HepG2 (cell line): ENCODE results near the gene PLD1. TPM values are rescaled to one million over a fixed set of nuclear protein-coding genes. Genes with fewer than 3 reads are reported as not detected.

Experiments used
- AGO1 ChIP-seq: fragments of 200-400 bp; formaldehyde crosslinking; IDR thresholded peaks from 2 replicates; pipeline ENCODE4 v1.6.1; 2017; ENCODE audit warnings: mild to moderate bottlenecking, low read depth, low read length, moderate library complexity; ENCODE audit not compliant: poor library complexity, severe bottlenecking
- ARID4A ChIP-seq: sonication (generic); formaldehyde crosslinking; IDR thresholded peaks from 2 replicates; pipeline ENCODE4 v1.5.0; 2020; ENCODE audit warnings: mild to moderate bottlenecking, missing genetic modification reagents, borderline replicate concordance
- CBX5 ChIP-seq: sonication (generic); formaldehyde crosslinking; IDR thresholded peaks from 2 replicates; pipeline ENCODE4 v1.4.0; 2020; ENCODE audit warnings: missing genetic modification reagents, borderline replicate concordance
- FOXP4 ChIP-seq: sonication (generic); formaldehyde crosslinking; IDR thresholded peaks from 2 replicates; pipeline ENCODE4 v1.4.0; 2020; ENCODE audit warnings: missing genetic modification reagents
- MXD1 ChIP-seq: sonication (generic); formaldehyde crosslinking; IDR thresholded peaks from 2 replicates; pipeline ENCODE4 v1.4.0; 2020; ENCODE audit warnings: mild to moderate bottlenecking, missing genetic modification reagents
- MZF1 ChIP-seq: sonication (generic); formaldehyde crosslinking; IDR thresholded peaks from 2 replicates; pipeline ENCODE4 v1.8.1; 2023; ENCODE audit warnings: mild to moderate bottlenecking, missing genetic modification reagents, borderline replicate concordance
- PBX2 ChIP-seq: IDR thresholded peaks from 2 replicates; pipeline ENCODE4 v1.6.1; 2016; ENCODE audit warnings: control low read depth
- PITX1 ChIP-seq: sonication (generic); formaldehyde crosslinking; IDR thresholded peaks from 2 replicates; pipeline ENCODE4 v1.5.1; 2020; ENCODE audit warnings: mild to moderate bottlenecking, missing genetic modification reagents
- PLSCR1 ChIP-seq: sonication (generic); formaldehyde crosslinking; IDR thresholded peaks from 2 replicates; pipeline ENCODE4 v1.5.0; 2020; ENCODE audit warnings: missing genetic modification reagents, mild to moderate bottlenecking, borderline replicate concordance
- PREB ChIP-seq: sonication (generic); formaldehyde crosslinking; IDR thresholded peaks from 2 replicates; pipeline ENCODE4 v1.4.0; 2020; ENCODE audit warnings: missing genetic modification reagents
- ZKSCAN8 ChIP-seq: IDR thresholded peaks from 2 replicates; pipeline ENCODE4 v1.6.1; 2016; ENCODE audit warnings: borderline replicate concordance, missing genetic modification reagents, missing compliant biosample characterization
- ZMYM2 ChIP-seq: sonication (generic); formaldehyde crosslinking; IDR thresholded peaks from 2 replicates; pipeline ENCODE4 v1.8.0; 2022; ENCODE audit warnings: mild to moderate bottlenecking, missing genetic modification reagents
- ZNF225 ChIP-seq: sonication (generic); formaldehyde crosslinking; IDR thresholded peaks from 2 replicates; pipeline ENCODE4 v1.4.0; 2020; ENCODE audit warnings: mild to moderate bottlenecking, missing genetic modification reagents
- ZNF616 ChIP-seq: sonication (generic); formaldehyde crosslinking; IDR thresholded peaks from 2 replicates; pipeline ENCODE4 v1.5.0; 2020; ENCODE audit warnings: low read depth, mild to moderate bottlenecking, missing genetic modification reagents
- ZNF629 ChIP-seq: sonication (generic); formaldehyde crosslinking; conservative IDR thresholded peaks from 2 replicates; pipeline ENCODE4 v1.5.0; 2020; ENCODE audit warnings: missing genetic modification reagents
- ZNF672 ChIP-seq: sonication (generic); formaldehyde crosslinking; IDR thresholded peaks from 2 replicates; pipeline ENCODE4 v1.8.1; 2022; ENCODE audit warnings: missing genetic modification reagents
- ZNF75D ChIP-seq: sonication (generic); formaldehyde crosslinking; IDR thresholded peaks from 2 replicates; pipeline ENCODE4 v1.8.1; 2023; ENCODE audit warnings: missing genetic modification reagents, mild to moderate bottlenecking, borderline replicate concordance
- ZNF781 ChIP-seq: sonication (generic); formaldehyde crosslinking; IDR thresholded peaks from 2 replicates; pipeline ENCODE4 v1.5.1; 2020; ENCODE audit warnings: borderline replicate concordance, mild to moderate bottlenecking, missing genetic modification reagents; ENCODE audit errors: not compliant biosample characterization
- polyA plus RNA-seq, 8 experiments: library from polyadenylated mRNA; depleted of rRNA in 3 of 8; stranded (reverse) in 7 of 8; unstranded in 1 of 8; fragments of >200 nt; fragmentation: Illumina TruSeq in 4 of 8; extraction: Trizol in 4 of 8; gene quantifications; 2 replicates each; pipeline versions ENCODE4 v1.2.1 to v1.2.3, GENCODE V29; 2011 to 2016; ENCODE audit warnings: low read depth in 4 of 8, missing spikeins in 1 of 8, mixed read lengths in 1 of 8; ENCODE audit not compliant: insufficient read depth in 1 of 8
- total RNA-seq, 5 experiments: library from RNA; depleted of rRNA; stranded (reverse); fragments of >200 nt; fragmentation: Illumina TruSeq; extraction: Trizol; gene quantifications; 2 replicates each; pipeline ENCODE4 v1.2.3, GENCODE V29; 2016; ENCODE audit warnings: low read depth in 1 of 5

PLD1 gene
- total and polyA plus RNA-seq, 2 of the 13 experiments (the other 11 are each of a cell fraction or from before 2014, with no cell fraction given) = 27.1 to 59.4 TPM

GRCh38 chr3:171806200-171807128 is 3.8 kb downstream of the PLD1 start (continued):
- TF ChIP-seq ZNF629 (CRISPR knock-in tag) (peak; percentile 8), CBX5 (CRISPR knock-in tag) (no peak), ZKSCAN8 (peak; percentile 90; the same call in 1 of the 2 replicates), AGO1 (no peak), PLSCR1 (CRISPR knock-in tag) (no peak), ZNF225 (CRISPR knock-in tag) (no peak), ZNF616 (CRISPR knock-in tag) (no peak), ZNF75D (CRISPR knock-in tag) (no peak), ARID4A (CRISPR knock-in tag) (peak; percentile 25; the same call in 1 of the 2 replicates), MXD1 (CRISPR knock-in tag) (no peak), MZF1 (no peak), PREB (CRISPR knock-in tag) (no peak), ZNF781 (CRISPR knock-in tag) (no peak), PITX1 (CRISPR knock-in tag) (peak; percentile 76; the same call in 1 of the 2 replicates), ZMYM2 (CRISPR knock-in tag) (no peak), FOXP4 (CRISPR knock-in tag) (peak; percentile 100), PBX2 (CRISPR knock-in tag) (no peak), ZNF672 (CRISPR knock-in tag) (no peak)
